ENCODE data around the gene FAM184A.

The FAM184A gene

DNA sequence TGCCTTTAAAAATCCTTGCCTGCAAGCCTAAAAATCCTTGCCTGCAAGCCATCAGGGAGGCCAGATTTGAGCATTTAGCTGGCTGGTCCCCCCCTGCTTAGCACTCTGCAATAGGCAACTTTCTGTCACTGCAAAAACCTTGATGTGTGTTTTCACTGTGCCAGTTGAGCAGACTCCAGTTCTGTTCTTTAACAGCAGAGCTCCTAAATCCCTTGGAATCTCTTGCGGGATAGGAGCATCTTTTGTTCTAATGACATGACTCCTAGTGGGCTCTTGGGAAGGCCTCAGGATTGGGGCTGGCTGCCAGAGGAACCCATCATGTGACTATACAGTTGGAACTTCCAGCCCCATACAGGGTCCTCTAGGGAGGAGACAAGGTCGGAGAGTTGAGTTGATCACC, 50.4 kb downstream of the FAM184A start:
- Histone ChIP-seq H3K4me2 (ENCODE audit: insufficient read depth, low read length, poor library complexity, severe bottlenecking) (no peak overlapping the region), H3K23ac (ENCODE audit: low read depth, low read length, poor library complexity) (no peak overlapping the region), H3K9me3 (replicated peaks in 1 of 2; ENCODE audit: control insufficient read depth in 2 of 2, insufficient read depth in 1 of 2, low read depth in 1 of 2, low read length in 2 of 2) (no peaks in the 10 kb centered on the region), H4K8ac (ENCODE audit: low read depth, low read length) (no peak overlapping the region), H2BK15ac (ENCODE audit: low read length) (no peak overlapping the region), H2BK5ac (ENCODE audit: low read length) (no peak overlapping the region), H3K4me1 (ENCODE audit: control insufficient read depth in 2 of 2, insufficient read depth in 1 of 2, low read depth in 1 of 2, low read length in 2 of 2) (peaks cover 0 to 10% of the 10 kb centered on the region in 2 donors), H3K14ac (ENCODE audit: low read length) (no peak overlapping the region), H3K27ac (replicated peaks; ENCODE audit: low read length) (no peak overlapping the region), H4K91ac (ENCODE audit: low read depth, low read length, poor library complexity) (no peak overlapping the region), H2BK12ac (ENCODE audit: low read length) (no peak overlapping the region), H3K79me1 (ENCODE audit: low read depth, low read length) (no peaks in the 10 kb centered on the region), H3K18ac (ENCODE audit: low read length) (no peak overlapping the region), H3K36me3 (replicated peaks in 1 of 2; ENCODE audit: control insufficient read depth in 2 of 2, insufficient read depth in 2 of 2, low read length in 2 of 2) (peaks cover 0 to 5% of the 10 kb centered on the region in 2 donors), H2AK5ac (ENCODE audit: low read depth, low read length) (no peak overlapping the region), H3K4ac (ENCODE audit: low read length) (no peak overlapping the region), H3K27me3 (ENCODE audit: control insufficient read depth in 3 of 3, insufficient read depth in 3 of 3, low read depth in 1 of 3, low read length in 3 of 3) (peaks cover 0 to 14% (median 0%) of the 10 kb centered on the region in 3 experiments), H3K4me3 (ENCODE audit: low read length in 2 of 2) (no peak overlapping the region), H2BK120ac (ENCODE audit: low read depth, low read length) (no peak overlapping the region), H3K9ac (ENCODE audit: low read depth, low read length, poor library complexity) (no peak overlapping the region), H2AFZ (ENCODE audit: low read length) (no peak overlapping the region)
- WGBS, 2 donors (ENCODE audit: extremely low coverage in 2 of 2, insufficient read length in 2 of 2, insufficient replicate concordance in 1 of 2), result no CpG with 5 or more reads among the region's 2 CpGs
- no peak for DNase-seq (ENCODE audit: low spot score)

- Histone ChIP-seq H2BK15ac (ENCODE audit: low read length) (no peak overlapping the region), H3K27ac (replicated peaks; ENCODE audit: low read length) (no peak overlapping the region), H3K9ac (ENCODE audit: low read depth, low read length, poor library complexity) (no peak overlapping the region), H3K79me1 (ENCODE audit: low read depth, low read length) (no peaks in the 10 kb centered on the region), H3K36me3 (replicated peaks in 1 of 2; ENCODE audit: control insufficient read depth in 2 of 2, insufficient read depth in 2 of 2, low read length in 2 of 2) (peaks cover 0 to 12% of the 10 kb centered on the region in 2 donors), H3K27me3 (ENCODE audit: control insufficient read depth in 3 of 3, insufficient read depth in 3 of 3, low read depth in 1 of 3, low read length in 3 of 3) (peaks cover 0 to 14% (median 0%) of the 10 kb centered on the region in 3 experiments), H3K4me3 (ENCODE audit: low read length in 2 of 2) (no peak overlapping the region), H2BK5ac (ENCODE audit: low read length) (no peak overlapping the region), H3K9me3 (replicated peaks in 1 of 2; ENCODE audit: control insufficient read depth in 2 of 2, insufficient read depth in 1 of 2, low read depth in 1 of 2, low read length in 2 of 2) (no peaks in the 10 kb centered on the region), H3K23ac (ENCODE audit: low read depth, low read length, poor library complexity) (no peak overlapping the region), H3K18ac (ENCODE audit: low read length) (no peak overlapping the region), H2BK120ac (ENCODE audit: low read depth, low read length) (no peak overlapping the region), H3K4me2 (ENCODE audit: insufficient read depth, low read length, poor library complexity, severe bottlenecking) (no peak overlapping the region), H3K4ac (ENCODE audit: low read length) (no peak overlapping the region), H3K4me1 (ENCODE audit: control insufficient read depth in 2 of 2, insufficient read depth in 1 of 2, low read depth in 1 of 2, low read length in 2 of 2) (peaks cover 0 to 10% of the 10 kb centered on the region in 2 donors), H4K8ac (ENCODE audit: low read depth, low read length) (no peak overlapping the region), H2AFZ (ENCODE audit: low read length) (no peak overlapping the region), H2AK5ac (ENCODE audit: low read depth, low read length) (no peak overlapping the region), H4K91ac (ENCODE audit: low read depth, low read length, poor library complexity) (no peak overlapping the region), H2BK12ac (ENCODE audit: low read length) (no peak overlapping the region), H3K14ac (ENCODE audit: low read length) (no peak overlapping the region)
- no CpG with 5 or more reads among the region's 3 CpGs for WGBS, 2 donors (ENCODE audit: extremely low coverage in 2 of 2, insufficient read length in 2 of 2, insufficient replicate concordance in 1 of 2)
- no peak for DNase-seq (ENCODE audit: low spot score)
Observed at GRCh38 chr6:119027465-119027864, 51.0 kb downstream of the FAM184A start.

DNA sequence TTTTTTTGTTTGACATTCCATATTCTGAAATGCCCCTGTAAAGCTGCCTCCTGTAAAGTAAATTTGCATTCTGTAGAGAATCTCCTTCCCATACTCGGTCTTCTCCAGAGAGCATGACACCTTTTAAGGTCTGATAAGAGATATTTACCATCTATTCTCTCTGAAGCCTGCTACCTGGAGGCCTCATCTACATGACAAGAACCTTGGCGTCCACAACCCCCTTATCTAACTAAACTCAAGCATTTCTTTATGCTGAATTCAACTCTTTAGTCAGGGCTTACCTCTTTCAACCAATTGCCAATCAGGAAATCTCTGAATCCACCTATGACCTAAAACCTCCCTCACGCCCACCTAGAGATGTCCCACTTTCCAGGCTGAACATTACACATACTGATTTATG, 51.6 kb downstream of the FAM184A start:
- Histone ChIP-seq H4K8ac (ENCODE audit: low read depth, low read length) (no peak overlapping the region), H3K27me3 (ENCODE audit: control insufficient read depth in 3 of 3, insufficient read depth in 3 of 3, low read depth in 1 of 3, low read length in 3 of 3) (peaks cover 0 to 14% (median 0%) of the 10 kb centered on the region in 3 experiments), H2AFZ (ENCODE audit: low read length) (no peak overlapping the region), H3K9ac (ENCODE audit: low read depth, low read length, poor library complexity) (no peak overlapping the region), H3K9me3 (replicated peaks in 1 of 2; ENCODE audit: control insufficient read depth in 2 of 2, insufficient read depth in 1 of 2, low read depth in 1 of 2, low read length in 2 of 2) (no peaks in the 10 kb centered on the region), H2AK5ac (ENCODE audit: low read depth, low read length) (no peak overlapping the region), H3K36me3 (replicated peaks in 1 of 2; ENCODE audit: control insufficient read depth in 2 of 2, insufficient read depth in 2 of 2, low read length in 2 of 2) (peaks cover 0 to 18% of the 10 kb centered on the region in 2 donors), H3K18ac (ENCODE audit: low read length) (no peak overlapping the region), H3K4me3 (ENCODE audit: low read length in 2 of 2) (no peak overlapping the region), H2BK15ac (ENCODE audit: low read length) (no peak overlapping the region), H3K14ac (ENCODE audit: low read length) (no peak overlapping the region), H4K91ac (ENCODE audit: low read depth, low read length, poor library complexity) (no peak overlapping the region), H2BK12ac (ENCODE audit: low read length) (no peak overlapping the region), H2BK5ac (ENCODE audit: low read length) (no peak overlapping the region), H3K4ac (ENCODE audit: low read length) (no peak overlapping the region), H2BK120ac (ENCODE audit: low read depth, low read length) (no peak overlapping the region), H3K4me2 (ENCODE audit: insufficient read depth, low read length, poor library complexity, severe bottlenecking) (no peak overlapping the region), H3K27ac (replicated peaks; ENCODE audit: low read length) (no peak overlapping the region), H3K4me1 (ENCODE audit: control insufficient read depth in 2 of 2, insufficient read depth in 1 of 2, low read depth in 1 of 2, low read length in 2 of 2) (peaks cover 0 to 10% of the 10 kb centered on the region in 2 donors), H3K79me1 (ENCODE audit: low read depth, low read length) (no peaks in the 10 kb centered on the region), H3K23ac (ENCODE audit: low read depth, low read length, poor library complexity) (no peak overlapping the region)
- no peak for DNase-seq (ENCODE audit: low spot score)
- no CpG with 5 or more reads among the region's 3 CpGs for WGBS, 2 donors (ENCODE audit: extremely low coverage in 2 of 2, insufficient read length in 2 of 2, insufficient replicate concordance in 1 of 2)

- H2BK12ac ChIP-seq (ENCODE audit: low read length), result no peak overlapping the region
- no peak overlapping the region for H3K4ac ChIP-seq (ENCODE audit: low read length)
- no peak overlapping the region for H3K4me2 ChIP-seq (ENCODE audit: insufficient read depth, low read length, poor library complexity, severe bottlenecking)
- no peak overlapping the region for H2BK120ac ChIP-seq (ENCODE audit: low read depth, low read length)
- H3K14ac ChIP-seq (ENCODE audit: low read length), result no peak overlapping the region
- no peak overlapping the region for H3K9ac ChIP-seq (ENCODE audit: low read depth, low read length, poor library complexity)
- no peak overlapping the region for H4K8ac ChIP-seq (ENCODE audit: low read depth, low read length)
- peaks cover 0 to 16% (median 0%) of the 10 kb centered on the region in 3 experiments for H3K27me3 ChIP-seq (ENCODE audit: control insufficient read depth in 3 of 3, insufficient read depth in 3 of 3, low read depth in 1 of 3, low read length in 3 of 3)
- H3K4me3 ChIP-seq (ENCODE audit: low read length in 2 of 2), result no peak overlapping the region
- no peaks in the 10 kb centered on the region for H3K79me1 ChIP-seq (ENCODE audit: low read depth, low read length)
- H3K18ac ChIP-seq (ENCODE audit: low read length), result no peak overlapping the region
- H3K9me3 ChIP-seq (replicated peaks in 1 of 2; ENCODE audit: control insufficient read depth in 2 of 2, insufficient read depth in 1 of 2, low read depth in 1 of 2, low read length in 2 of 2), result no peaks in the 10 kb centered on the region
- H2AFZ ChIP-seq (ENCODE audit: low read length), result no peak overlapping the region
- H3K27ac ChIP-seq (replicated peaks; ENCODE audit: low read length), result no peak overlapping the region
- H3K23ac ChIP-seq (ENCODE audit: low read depth, low read length, poor library complexity), result no peak overlapping the region
- H2BK5ac ChIP-seq (ENCODE audit: low read length), result no peak overlapping the region
- H3K4me1 ChIP-seq (ENCODE audit: control insufficient read depth in 2 of 2, insufficient read depth in 1 of 2, low read depth in 1 of 2, low read length in 2 of 2), result peaks cover 0 to 10% of the 10 kb centered on the region in 2 donors
- no peak overlapping the region for H2BK15ac ChIP-seq (ENCODE audit: low read length)
- peaks cover 0 to 28% of the 10 kb centered on the region in 2 donors for H3K36me3 ChIP-seq (replicated peaks in 1 of 2; ENCODE audit: control insufficient read depth in 2 of 2, insufficient read depth in 2 of 2, low read length in 2 of 2)
- H2AK5ac ChIP-seq (ENCODE audit: low read depth, low read length), result no peak overlapping the region
- H4K91ac ChIP-seq (ENCODE audit: low read depth, low read length, poor library complexity), result no peak overlapping the region
- WGBS, 2 donors (ENCODE audit: extremely low coverage in 2 of 2, insufficient read length in 2 of 2, insufficient replicate concordance in 1 of 2), result no CpG with 5 or more reads among the region's 2 CpGs
- no peak for DNase-seq (ENCODE audit: low spot score)
Observed at GRCh38 chr6:119025793-119026192, 52.7 kb downstream of the FAM184A start.

All from neuronal stem cell (in vitro differentiated cells).